GM13976 (cell line): ENCODE measurements around the gene EEF1E1.
A peak's percentile ranks its signal among the peaks of the same experiment; 100 is the strongest.

ENCODE experiments used
- DNase-seq: peaks from one replicate; pipeline ENCODE4 v3.0.0; 2012; ENCODE audit warnings: low spot score
- CTCF ChIP-seq: IDR thresholded peaks from 2 replicates; pipeline ENCODE4 v1.5.1; 2012; ENCODE audit warnings: borderline replicate concordance, mild to moderate bottlenecking; ENCODE audit not compliant: insufficient read depth; ENCODE audit errors: extremely low read depth, missing control alignments, control extremely low read depth
- in situ Hi-C: fragments of 300-500 bp; cut with MboI; formaldehyde crosslinking; loops from one replicate; pipeline ENCODE4 v1.12.0; 2022; ENCODE audit warnings: low sequenced_read_pairs, mixed read lengths, inconsistent platforms; ENCODE audit not compliant: unreplicated experiment

EEF1E1 gene

GRCh38 chr6:8075185-8075584, 27.2 kb downstream of the EEF1E1 start:
- no peak for DNase-seq
- TF ChIP-seq CTCF: no peak
- in situ Hi-C loops: no loop called here

- no peak for TF ChIP-seq CTCF
- in situ Hi-C loops: no loop called here
- no peak for DNase-seq
These were observed 28.1 kb downstream of the EEF1E1 start for GRCh38 chr6:8074213-8074612.

- DNase-seq: no peak
- no peak for TF ChIP-seq CTCF
- in situ Hi-C loops: no loop called here
These were observed 28.6 kb downstream of the EEF1E1 start for GRCh38 chr6:8073758-8074157.

DNA sequence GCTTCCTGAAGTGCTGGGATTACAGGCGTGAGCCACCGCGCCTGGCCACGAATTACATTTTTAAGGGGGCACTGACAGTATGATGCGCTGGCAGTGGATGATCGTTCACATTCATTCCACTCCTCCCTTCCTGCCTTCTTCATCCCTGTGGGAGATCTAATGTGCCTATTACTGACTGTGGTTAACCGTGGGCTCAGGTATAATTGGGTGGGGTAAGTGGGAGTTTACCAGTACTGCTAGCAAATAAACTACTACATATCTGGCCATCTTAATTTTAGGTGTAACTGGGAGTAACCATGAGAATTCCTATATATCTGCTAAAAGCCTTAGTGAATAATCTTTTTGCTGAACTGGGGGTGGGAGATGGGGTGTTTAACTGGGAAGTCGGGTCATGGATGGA, 31.6 kb downstream of the EEF1E1 start:
- DNase-seq: no peak
- no peak for TF ChIP-seq CTCF
- in situ Hi-C loops: no loop called here

GRCh38 chr6:8069631-8070284, 32.6 kb downstream of the EEF1E1 start:
- no peak for TF ChIP-seq CTCF
- no peak for DNase-seq
- in situ Hi-C loops: no loop called here

DNA sequence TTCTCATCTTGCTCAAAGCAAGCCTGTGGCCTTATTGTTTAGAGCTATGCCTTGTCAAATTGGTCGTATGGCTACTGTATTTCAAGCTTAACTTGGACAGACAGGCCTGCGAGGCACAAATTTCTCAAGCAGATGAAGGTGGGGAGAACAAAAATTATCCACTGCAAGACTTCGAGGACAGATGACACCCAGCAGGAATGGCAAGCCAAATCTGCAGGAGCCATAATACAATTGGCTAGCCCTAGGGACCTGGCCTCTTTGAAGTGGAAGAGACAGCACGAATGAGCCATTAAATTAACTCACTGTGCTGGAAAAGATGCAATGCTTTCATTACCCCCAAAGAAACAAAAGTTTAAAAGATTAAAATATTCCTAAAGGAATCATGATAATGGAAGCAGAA, 33.2 kb downstream of the EEF1E1 start:
- in situ Hi-C loops: no loop called here
- no peak for DNase-seq
- TF ChIP-seq CTCF: no peak

GRCh38 chr6:8066108-8066507, 36.2 kb downstream of the EEF1E1 start:
- in situ Hi-C loops: no loop called here
- TF ChIP-seq CTCF: peak; percentile 6
- no peak for DNase-seq
